Suppressor macrophage (primary cell): ENCODE results near the gene OTOGL.
"Not testable (repeated sequence)": the region's sequence is repeated elsewhere in the genome, so short reads cannot be mapped to it uniquely, and the experiment has no call there.

Experiments used
- DNase-seq, 4 experiments: peaks; one replicate each; pipeline ENCODE4 v3.0.0-alpha.2; 2020 to 2022

OTOGL gene

GRCh38 chr12:80232837-80233236, 133.5 kb downstream of the OTOGL start:
- no peak for DNase-seq

- no peak for DNase-seq
These were observed 134.6 kb downstream of the OTOGL start for GRCh38 chr12:80233926-80234325.

GRCh38 chr12:80234667-80235066, 135.3 kb downstream of the OTOGL start:
- DNase-seq, result no peak

GRCh38 chr12:80235944-80236343, 136.6 kb downstream of the OTOGL start:
- DNase-seq, result no peak

- DNase-seq, result no peak
These were observed 140.5 kb downstream of the OTOGL start for GRCh38 chr12:80239867-80240266.

- DNase-seq, result no peak
These were observed 142.4 kb downstream of the OTOGL start for GRCh38 chr12:80241576-80242273.

GRCh38 chr12:80242321-80242720, 143.0 kb downstream of the OTOGL start:
- DNase-seq, result no peak

GRCh38 chr12:80249581-80249980, 150.2 kb downstream of the OTOGL start:
- not testable (repeated sequence) for DNase-seq

GRCh38 chr12:80257920-80258319, 158.6 kb downstream of the OTOGL start:
- no peak for DNase-seq

GRCh38 chr12:80260269-80260668, 160.9 kb downstream of the OTOGL start:
- no peak for DNase-seq

- DNase-seq, result no peak
These were observed 162.1 kb downstream of the OTOGL start for GRCh38 chr12:80261403-80261802.

GRCh38 chr12:80262346-80262745, 163.0 kb downstream of the OTOGL start:
- DNase-seq, result no peak

- DNase-seq, result no peak
These were observed 163.4 kb downstream of the OTOGL start for GRCh38 chr12:80262771-80263170.

GRCh38 chr12:80264386-80264785, 165.0 kb downstream of the OTOGL start:
- no peak for DNase-seq

GRCh38 chr12:80264891-80265290, 165.6 kb downstream of the OTOGL start:
- no peak for DNase-seq

GRCh38 chr12:80268924-80269749, 169.8 kb downstream of the OTOGL start:
- no peak for DNase-seq

GRCh38 chr12:80269803-80270552, 170.6 kb downstream of the OTOGL start:
- DNase-seq, result peak; percentile 25 to 61 (median 47)

- no peak for DNase-seq
These were observed 172.4 kb downstream of the OTOGL start for GRCh38 chr12:80271780-80272179.

- DNase-seq, result no peak
These were observed 173.1 kb downstream of the OTOGL start for GRCh38 chr12:80272387-80272915.

GRCh38 chr12:80273144-80273543, 173.8 kb downstream of the OTOGL start:
- no peak for DNase-seq

GRCh38 chr12:80277732-80278131, 178.4 kb downstream of the OTOGL start:
- DNase-seq, result no peak

GRCh38 chr12:80282226-80282625, 182.9 kb downstream of the OTOGL start:
- no peak for DNase-seq

GRCh38 chr12:80282761-80283160, 183.4 kb downstream of the OTOGL start:
- no peak for DNase-seq
